NCI-H2107 treated with DMSO at 0.1 percent for 48 hours (cell line): Measurements from ENCODE around the gene PPIH.
A peak's percentile ranks its signal among the peaks of the same experiment; 100 is the strongest.
"Not testable (repeated sequence)": the region's sequence is repeated elsewhere in the genome, so short reads cannot be mapped to it uniquely, and the experiment has no call there.

Experiments
- DNase-seq: peaks from one replicate; lab custom pipeline; 2025; ENCODE audit not compliant: unreplicated experiment; lab: John Stamatoyannopoulos, UW

The PPIH gene

GRCh38 chr1:42657981-42658876 lies at the start of gene PPIH:
Gene PPIH, plus strand, starts transcription at chr1:42658423. Its CDS starts 24 bp downstream, at chr1:42658447.
- peak; percentile 90 for DNase-seq

DNA sequence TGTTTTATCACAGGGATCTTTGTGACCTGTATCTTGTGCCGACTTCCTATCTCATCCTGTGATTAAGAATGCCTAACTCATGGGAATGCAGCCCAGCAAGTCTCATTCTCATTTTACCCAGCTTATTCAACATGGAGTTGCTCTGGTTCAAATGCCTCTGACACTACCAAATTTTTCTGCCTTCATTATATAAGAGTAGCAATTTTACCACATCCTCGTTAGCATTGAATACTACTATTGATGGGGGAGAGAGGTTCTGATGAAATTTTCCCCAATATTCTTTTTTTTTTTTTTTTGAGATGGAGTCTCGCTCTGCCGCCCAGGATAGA lies 44.5 kb upstream of the PPIH start:
- DNase-seq, result no peak

GRCh38 chr1:42618866-42619265 lies 39.4 kb upstream of the PPIH start:
- DNase-seq, result no peak

DNA sequence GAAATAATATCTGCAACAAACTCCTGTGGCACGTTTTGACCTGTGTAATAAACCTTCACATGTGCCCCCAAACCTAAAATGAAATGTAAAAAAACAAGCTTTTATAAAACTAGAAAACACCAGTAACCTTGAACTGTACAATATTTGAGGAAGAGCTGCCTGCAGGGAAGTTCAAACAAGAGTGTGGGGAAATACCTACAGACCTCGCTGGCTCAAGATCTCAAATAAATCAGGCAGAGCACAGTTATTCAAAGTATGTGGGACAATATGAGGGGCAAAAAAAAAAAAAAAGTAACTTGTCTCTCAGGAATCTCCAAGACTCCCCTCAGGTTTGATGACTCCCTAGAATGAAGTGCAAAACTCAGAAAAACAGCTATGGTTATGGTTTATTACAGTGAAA lies 37.9 kb upstream of the PPIH start:
- no peak for DNase-seq

GRCh38 chr1:42621180-42621579 lies 37.0 kb upstream of the PPIH start:
- not testable (repeated sequence) for DNase-seq

DNA sequence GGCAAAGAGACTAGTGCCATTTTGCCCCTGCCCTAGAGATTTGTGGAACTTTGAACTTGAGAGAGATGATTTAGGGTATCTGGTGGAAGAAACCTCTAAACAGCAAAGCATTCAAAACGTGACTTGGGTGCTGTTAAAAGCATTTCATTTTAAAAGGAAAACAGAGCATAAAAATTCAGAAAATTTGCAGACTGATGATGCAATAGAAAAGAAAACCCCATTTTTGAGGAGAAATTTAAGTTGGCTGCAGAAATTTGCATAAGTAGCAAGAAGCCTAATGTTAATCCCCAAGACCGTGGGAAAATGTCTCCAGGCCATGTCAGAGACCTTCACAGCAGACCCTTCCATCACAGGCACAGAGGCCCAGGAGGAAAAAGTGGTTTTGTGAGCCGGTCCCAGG lies 31.0 kb upstream of the PPIH start:
- DNase-seq, result not testable (repeated sequence)

DNA sequence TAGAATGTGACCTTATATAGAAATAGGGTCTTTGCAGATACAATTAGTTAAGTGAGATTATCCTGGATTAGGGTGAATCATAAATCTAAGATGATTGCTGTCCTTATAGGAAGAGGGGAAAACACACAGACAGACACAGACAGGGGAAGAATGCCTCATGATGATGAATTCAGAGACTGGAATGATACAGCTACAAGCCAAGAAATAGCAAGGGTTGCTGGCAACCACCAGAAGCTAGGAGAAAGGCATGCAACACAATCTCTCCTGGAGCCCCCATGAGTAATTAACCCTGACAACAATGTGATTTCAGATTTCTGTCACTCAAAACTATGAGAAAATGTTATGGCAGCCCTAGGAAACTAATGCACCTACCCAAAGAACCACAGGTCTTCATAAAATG lies 19.1 kb upstream of the PPIH start:
- no peak for DNase-seq

GRCh38 chr1:42646056-42646455 lies 12.2 kb upstream of the PPIH start:
- no peak for DNase-seq

DNA sequence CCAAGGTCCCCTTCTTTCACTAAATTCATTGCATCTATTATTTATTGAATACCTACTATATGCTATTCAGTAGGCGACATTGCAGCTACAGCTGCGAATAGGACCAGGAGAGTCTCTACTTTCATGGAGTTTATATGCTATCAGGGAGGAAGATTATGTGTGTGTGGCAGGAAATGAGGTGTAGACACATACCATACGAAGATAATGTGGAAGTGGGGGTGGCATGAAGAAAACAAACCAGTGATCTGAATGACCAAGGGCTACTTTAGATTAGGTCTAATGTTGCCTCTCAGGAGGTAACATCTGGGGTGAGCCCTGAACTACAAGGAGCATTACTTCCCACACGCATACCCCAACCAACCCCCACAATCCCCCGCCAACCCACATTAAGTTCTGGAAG lies 1.0 kb upstream of the PPIH start:
- no peak for DNase-seq

DNA sequence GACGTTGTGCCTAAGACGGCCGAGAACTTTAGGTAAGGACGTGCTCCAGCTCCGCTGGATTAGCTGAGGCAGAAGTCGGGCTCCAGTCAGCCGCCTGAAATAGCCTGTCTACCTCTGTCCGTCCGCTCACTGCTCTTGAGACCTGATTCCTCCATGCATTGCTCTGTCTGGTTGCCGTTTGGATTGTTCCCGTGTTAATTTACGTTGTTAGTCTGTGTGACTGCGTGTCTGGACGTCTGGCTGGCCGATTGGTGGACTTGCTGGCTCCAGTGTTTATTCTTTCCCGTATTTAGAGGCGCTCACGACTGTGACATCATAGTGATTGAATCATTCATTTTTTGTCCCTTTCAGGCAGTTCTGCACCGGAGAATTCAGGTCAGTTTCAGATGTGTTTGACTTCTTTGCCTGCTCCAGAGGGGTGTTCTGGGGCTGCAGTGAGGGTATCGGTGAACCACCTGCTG lies 684 bp downstream of the PPIH start:
- no peak for DNase-seq

DNA sequence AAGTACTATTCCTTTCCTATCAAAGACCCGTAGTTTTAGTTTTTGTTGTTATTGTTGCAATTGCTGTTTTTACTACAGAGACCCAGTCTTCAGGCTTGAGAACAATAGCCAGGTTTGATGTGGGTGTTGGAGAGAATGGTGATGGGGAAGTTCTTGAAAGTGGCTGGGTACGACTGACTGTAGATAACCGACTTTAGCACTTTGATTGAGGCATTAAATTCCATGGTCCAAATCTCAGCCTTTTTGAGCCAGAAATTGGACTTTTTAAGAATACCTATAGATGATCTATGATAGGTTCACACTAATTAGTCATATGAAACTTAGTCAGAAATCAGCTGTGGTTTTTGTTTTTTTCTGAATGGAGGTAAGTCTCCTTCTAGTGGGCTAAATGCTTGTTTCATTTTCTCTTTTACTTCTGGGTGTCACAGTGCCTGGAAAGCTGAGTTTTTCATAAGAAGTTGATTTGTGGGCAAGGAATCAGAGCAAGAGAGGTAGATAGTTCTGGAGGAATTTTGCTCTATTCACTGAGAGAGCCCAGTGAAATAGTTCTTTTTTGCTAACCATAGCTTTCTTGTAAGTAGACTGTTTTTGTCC lies 2.8 kb downstream of the PPIH start:
- DNase-seq, result no peak

DNA sequence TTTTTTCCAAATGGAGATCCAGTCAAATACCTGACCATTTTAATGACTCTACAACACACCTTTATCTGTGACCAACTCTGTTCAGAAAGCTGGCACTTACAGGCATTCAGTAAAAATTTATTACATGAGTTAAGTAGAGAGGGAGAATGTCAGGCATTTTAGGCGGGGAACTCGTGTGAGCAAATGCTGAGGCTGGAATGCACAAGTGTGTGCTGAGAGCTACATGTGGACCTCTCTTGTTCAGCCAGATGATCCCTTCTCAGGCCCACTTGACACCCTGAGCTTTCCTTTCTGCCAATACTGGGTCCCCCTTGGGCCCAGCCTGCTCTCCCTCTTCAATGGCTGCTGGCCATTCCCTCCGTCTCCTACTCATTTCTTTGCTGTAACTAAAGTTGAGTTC lies 11.7 kb downstream of the PPIH start:
- DNase-seq, result no peak

- no peak for DNase-seq
Measured at GRCh38 chr1:42670425-42670824, 12.2 kb downstream of the PPIH start.

GRCh38 chr1:42674214-42674613 lies 16.0 kb downstream of the PPIH start:
- no peak for DNase-seq

GRCh38 chr1:42674682-42675081 lies 16.5 kb downstream of the PPIH start:
- no peak for DNase-seq

- no peak for DNase-seq
Measured at GRCh38 chr1:42675467-42675866, 17.2 kb downstream of the PPIH start.

DNA sequence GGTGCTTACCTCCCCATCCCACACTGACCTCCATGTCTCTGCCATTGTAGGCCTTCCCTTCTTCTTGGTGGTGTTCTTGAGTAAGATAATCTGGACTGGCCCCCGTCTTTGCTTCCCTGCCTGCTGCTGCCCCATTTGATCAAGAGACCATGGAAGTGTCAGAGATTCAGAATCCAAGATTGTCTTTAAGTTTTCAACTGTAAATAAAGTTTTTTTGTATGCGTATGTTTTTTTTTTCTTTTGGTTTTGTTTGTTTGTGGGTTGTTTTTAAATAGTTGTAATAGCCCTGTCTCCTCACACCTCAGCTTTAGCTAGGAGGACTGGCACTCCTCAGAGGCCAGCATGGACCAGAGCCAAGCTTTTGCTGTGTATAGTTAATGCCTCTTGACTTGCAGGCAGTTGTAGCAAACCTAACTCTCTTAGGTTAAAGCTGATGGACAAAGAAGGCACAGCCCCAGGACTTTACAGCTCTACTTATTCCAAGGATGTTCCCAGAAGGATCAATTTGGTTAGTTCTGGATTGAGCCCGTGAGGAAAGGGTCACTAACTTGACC lies 18.4 kb downstream of the PPIH start:
- DNase-seq, result no peak

GRCh38 chr1:42679364-42679983 lies 21.3 kb downstream of the PPIH start:
- no peak for DNase-seq

DNA sequence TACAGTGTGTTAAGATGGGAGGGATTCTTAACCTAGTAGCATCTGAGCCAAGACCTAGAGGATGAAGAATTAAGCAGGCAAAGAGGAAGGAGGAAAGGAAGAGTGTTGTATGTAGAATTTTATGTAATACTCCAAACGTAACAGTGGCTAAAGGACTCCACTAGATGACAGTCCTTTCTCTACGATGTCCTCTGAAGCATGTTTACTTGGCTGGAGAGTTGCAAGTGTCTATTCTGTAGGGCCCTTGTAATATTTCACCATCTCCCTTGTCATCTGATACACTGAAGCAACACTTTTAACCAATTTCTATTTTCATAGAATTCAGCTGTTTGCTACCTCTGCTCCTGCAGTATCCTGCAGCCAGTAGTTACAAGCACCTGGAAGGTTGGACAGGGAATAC lies 21.8 kb downstream of the PPIH start:
- no peak for DNase-seq

GRCh38 chr1:42680921-42681683 lies 22.9 kb downstream of the PPIH start:
- DNase-seq, result peak; percentile 70
